GM19468 (cell line): Measurements from ENCODE around the gene PAK4.
"Not testable (repeated sequence)": the region's sequence is repeated elsewhere in the genome, so short reads cannot be mapped to it uniquely, and the experiment has no call there.

Source experiments
- ATAC-seq: cut with Tn5 transposase; IDR thresholded peaks from one replicate; pipeline ENCODE4 v1.9.1; 2021; ENCODE audit warnings: mild to moderate bottlenecking, moderate library complexity, moderate number of reproducible peaks; ENCODE audit not compliant: unreplicated experiment; ENCODE audit errors: extremely low read depth

The PAK4 gene

DNA sequence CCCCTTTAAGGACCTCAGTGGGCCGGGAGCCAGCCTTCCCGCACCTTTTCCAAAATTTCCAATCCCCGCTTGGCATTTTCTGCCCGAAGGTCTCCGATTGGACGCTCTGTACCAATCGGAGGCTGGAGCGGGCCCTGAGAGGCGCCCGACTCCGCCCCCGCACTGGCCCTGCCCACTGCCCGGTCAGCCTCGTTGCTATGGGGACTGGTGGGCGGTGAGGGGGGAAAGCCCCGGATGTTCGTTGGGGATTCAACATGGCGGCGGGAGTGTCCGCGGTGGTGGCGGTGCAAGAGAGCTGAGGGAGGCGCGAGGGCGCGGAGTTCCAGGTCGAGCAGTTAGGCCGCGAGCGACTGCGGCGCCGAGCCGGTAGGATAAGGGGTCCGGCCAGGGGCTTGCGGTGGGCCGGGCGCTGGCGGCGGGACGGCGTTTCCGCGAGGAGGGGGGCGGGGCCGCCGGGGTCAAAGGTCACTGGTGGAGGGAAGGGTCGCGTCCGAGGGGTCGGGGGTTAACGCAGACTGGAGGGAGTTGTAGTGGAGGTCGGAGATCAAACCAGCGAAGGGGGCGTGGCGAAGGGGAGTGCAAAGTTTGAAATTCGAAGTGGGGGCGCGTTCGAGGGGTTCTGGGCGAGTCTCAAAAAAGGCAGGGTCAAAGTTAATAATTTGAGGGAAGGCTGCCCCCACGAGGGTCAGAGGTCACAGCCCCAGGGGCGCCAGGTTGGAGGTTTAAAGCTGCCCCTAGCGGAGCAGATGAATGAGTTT is at the start of gene PAK4:
PAK4 (plus strand) TSS at position 233 of the 758 bp plus-strand sequence. CDS start 43,768 bp downstream, outside the sequence.
- peak; percentile 58 for ATAC-seq

DNA sequence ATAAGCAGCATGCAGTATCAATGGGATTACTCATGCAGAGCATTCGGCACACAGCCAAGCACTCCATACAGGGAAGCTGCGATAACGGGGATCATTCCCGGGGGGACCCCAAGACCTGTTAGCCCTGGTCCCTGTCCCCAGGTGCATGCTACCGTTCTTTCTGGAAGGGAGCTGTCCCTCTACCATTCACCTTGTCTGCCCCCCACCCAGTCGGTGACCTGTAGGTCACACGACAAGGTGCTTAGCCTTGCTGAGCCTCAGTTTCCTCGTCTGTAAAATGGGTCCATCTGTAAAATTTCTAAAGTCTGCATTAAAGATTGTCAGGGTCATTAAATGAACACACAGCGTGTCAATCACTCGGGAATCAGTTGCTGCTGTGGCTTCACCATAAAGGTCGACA is 48.3 kb upstream of the PAK4 start:
- no peak for ATAC-seq

DNA sequence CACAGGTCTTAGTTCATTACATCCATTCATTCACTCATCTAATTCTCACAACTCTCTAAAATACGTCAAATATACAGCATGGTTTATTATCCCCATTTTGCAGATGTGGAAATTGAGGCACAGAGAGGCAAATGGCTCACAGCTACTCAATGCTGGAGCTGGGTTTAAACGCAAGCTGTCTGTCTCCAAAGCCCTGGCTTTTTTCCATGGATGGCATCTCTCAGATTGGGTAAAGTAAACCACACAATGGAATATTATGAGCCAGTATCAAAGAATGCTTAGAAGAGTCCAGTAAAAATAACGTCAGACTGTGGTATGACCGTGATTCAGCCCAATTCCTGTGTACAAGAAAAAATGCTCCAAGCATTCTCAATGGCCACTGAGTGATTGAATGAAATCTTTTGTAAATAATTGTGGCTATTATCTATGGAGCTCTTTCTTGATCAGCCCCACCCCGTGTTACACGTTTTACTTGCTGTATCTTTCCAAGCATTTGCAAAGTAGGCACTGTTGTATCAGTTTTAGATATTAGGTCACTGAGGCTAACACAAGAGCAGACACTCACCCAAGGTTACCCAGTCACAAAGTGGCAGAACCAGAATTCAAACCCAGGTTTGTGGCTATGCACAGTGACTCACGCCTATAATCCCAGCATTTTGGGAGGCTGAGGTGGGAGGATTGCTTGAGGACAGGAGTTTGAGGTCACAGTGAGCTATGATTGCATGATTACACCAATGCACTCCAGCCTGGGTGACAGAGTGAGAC is 47.0 kb upstream of the PAK4 start:
- ATAC-seq = no peak

DNA sequence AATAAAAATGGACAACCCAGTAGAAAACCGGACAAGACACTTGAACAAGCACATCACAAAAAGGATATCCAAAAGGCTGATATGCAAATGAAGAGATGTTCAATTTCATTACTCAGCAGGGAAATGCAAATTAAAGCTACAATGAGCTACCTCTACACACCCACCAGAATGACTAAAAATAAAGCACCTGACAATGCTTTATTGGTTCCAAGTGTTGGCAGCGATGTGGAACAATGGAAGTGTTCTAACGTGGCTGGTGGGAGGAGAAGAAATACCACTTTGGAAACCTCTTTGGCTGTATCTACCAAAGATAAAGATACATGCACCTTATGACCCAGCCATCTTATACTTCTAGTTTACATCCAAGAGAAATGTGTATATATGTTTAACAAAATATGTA is 45.2 kb upstream of the PAK4 start:
- no peak for ATAC-seq

DNA sequence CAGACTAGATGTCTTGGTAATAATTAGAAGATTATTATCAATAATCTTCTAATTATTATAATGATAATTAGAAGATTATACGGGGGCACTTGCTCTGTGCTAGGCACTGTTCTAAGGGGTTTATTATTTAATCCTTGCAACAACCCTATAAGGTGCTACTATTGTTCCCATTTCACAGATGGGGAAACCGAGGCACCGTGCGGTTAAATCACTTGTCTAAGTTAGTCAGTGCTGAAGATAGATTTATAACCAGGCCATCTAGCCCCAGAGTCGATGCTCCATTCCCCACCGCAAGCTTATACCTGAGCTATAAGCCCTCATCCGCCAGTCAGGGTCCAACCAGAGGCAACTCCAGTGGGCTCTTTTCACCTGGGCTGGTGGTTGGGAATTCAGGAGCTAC is 43.4 kb upstream of the PAK4 start:
- no peak for ATAC-seq

DNA sequence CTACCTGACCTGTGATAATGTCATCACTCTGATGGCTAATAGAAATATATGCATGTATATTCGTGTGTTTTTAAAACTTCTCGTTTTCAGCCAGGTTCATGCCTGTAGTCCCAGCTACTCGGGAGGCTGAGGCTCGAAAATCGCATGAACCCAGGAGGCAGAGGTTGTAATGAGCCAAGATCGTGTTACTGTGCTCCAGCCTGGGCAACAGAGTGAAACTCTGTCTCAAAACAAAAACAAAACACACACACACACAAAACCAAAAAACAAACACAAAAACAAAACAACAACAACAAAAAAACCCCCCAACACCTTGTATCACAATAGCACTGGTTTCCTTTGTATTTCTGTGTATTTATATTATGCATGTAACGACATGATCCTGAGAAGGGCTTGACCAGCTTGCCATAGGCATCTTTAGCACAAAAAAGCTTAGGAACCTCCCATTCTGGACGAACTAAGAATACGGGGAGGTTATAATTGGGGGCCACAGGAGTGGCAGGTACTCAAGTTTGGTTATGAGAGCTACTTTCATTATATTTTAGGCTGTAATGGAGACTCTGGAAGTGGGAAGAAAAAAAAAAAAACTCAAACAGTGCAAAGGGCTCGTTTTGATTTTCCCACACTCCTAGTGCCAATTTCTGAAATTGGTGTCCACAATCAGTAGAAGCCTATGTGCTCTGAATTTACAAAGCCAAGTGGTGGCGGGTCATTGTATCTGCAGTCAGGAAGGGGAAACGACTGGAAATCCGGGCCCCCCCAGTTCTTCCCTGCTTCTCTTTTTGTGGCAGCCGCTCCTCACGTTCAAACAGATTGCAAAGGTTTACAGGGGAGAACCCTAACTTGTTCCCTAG is 42.6 kb upstream of the PAK4 start:
- no peak for ATAC-seq

DNA sequence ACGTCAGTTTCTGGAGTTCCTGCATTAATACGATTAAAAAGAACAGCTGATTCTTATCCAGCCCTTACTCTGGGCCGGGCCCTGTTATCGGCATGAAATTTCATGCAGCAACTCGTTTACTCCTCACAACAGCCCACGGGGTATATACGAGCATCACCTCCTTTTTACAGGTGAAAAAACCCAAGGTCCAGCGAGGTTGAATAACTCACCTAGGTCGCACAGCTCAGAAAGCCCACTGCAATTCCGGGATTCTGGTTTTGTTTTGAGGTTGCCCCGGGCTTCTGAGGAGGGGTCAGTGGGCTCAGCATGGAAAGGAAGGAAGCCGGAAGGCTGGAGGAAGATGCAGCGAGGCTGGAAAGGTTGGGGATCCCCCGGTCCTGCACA is 42.0 kb upstream of the PAK4 start:
- ATAC-seq = no peak

DNA sequence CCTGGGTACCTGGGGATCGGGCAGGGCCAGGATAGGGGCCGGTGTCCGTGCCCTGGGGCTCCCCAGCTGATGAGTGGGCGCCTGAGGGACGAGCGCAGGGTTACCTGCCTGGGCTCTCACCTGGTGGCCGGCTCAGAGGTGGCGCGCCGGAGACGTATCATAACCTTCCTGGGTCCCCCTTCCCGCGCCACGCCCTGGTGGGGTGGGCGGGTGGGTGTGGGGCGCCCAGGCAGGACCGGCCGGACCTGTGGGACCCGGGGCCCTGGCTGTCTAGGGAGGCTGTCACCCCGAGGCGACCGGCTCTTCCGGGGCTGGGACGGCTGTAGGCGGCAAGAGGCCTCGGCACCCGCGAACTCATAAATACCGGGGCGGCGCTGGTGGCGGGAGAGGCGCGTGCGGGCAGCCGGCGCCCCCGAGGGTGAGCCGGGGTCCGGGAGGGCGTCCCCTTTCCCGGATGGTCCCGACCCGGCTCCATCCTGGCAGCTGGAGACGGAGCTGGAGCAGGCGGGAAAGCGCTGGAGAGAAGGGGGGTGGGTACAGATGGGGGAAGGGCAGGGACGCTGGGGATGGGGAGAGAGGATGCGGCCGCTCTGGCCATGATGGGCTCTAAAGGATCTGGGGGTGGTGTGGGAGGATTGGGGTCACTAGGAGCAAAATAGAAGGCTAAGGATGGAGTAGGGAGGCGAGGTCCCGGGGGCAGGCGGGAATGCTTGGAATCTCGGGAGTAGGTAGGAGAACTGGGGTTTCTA is 41.4 kb upstream of the PAK4 start, which contains the start of gene ACP7:
ACP7 (plus strand) TSS at position 386 of the 749 bp plus-strand sequence. CDS start 902 bp downstream, outside the sequence.
- no peak for ATAC-seq

DNA sequence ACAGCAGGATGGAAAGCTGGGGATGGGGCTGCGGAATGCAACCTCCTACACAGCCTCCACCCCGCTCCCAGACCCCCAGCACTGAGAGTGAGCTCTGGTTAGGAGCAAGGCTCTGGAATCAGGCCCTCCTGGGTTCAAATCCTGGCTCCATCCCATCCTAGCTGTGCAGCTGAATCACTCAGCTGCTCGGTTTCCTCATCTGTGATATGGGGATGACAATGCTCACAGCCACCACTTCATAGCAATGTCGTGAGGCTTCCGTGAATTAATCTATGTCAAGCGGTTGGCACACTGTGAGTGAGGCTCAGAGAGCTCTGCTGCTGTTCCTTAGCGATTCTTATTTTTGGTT is 40.9 kb upstream of the PAK4 start:
- ATAC-seq = no peak

DNA sequence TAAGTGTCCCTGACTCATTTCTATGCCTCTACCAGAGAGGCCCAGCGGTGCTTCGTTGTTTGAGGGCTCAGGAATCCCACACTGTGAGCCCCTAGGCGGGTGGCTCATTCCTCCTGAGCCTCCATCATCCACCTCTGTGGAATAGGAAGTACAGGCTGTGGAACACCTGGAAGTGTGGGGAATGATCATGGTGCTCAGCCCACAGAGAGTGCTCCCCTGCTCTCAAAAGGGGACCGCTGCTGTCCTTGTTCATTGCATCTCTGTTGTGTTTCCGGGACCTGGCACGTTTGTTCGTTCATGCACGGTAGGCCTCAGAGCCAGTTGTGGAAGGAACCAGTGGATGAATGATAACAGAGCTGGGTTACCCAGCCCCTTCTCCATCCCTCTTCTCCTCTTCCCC is 40.2 kb upstream of the PAK4 start:
- ATAC-seq = no peak

DNA sequence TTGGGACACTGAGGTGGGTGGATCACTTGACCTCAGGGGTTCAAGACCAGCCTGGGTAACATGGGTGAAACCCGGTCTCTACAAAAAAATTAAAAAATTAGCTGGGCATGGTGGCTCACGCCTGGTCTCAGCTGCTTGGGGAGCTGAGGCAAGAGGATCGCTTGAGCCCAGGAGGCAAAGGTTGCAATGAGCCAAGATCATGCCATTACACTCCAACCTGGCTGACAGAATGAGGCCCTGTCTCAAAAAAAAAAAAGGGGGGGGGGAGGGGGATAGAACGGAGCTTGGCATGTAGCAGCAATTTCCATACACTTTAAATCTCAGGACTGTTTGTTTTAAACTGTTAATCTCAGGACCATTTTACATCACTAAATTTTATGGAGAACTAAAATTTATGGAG is 39.2 kb upstream of the PAK4 start:
- ATAC-seq = no peak

DNA sequence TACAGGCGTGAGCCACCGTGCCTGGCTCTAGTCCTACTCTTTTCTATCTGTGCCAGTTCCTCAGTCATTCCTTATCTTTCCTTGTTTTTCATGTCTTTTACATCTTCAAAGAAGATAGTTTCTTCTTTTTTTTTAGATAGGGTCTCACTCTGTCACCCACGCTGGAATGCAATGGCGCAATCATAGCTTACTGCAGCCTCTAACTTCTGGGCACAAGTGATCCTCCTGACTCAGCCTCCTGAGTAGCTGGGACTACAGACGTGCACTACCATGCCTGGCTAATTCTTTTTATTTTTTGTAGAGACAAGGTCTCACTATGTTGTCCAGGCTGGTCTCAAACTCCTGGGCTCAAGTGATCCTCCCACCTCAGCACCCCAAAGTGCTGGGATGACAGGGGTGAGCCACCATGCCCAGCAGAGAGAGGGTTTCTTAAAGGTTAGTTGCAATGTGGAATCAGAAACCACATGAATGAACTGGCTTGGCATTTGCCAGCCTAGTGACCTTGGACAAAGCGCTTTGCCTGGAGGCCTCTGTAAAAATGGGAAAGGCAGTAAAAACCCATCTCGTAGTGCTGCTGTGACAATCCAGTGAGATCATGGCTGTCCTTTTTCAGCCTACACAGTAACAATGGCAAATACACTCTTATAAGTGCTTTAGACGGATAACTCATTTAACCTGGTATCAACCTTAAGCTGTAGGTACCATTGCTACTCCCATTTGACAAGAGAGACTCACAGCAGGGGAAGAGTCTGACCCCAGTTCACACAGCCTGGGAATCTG is 37.5 kb upstream of the PAK4 start:
- no peak for ATAC-seq

DNA sequence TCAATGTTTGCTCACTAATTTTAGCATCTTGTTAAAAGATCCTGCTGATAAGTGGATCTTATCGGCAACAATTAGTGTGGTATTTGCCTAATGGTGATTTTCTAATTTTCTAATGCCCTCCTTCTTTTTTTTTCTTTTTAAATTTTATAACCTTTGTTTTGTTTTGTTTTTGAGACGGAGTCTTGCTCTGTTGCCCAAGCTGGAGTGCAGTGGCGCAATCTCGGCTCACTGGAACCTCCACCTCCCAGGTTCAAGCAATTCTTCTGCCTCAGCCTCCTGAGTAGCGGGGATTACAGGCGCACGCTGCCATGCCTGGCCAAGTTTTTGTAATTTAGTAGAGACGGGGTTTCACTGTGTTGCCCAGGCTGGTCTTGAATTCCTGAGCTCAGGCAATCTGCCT is 35.6 kb upstream of the PAK4 start:
- ATAC-seq = not testable (repeated sequence)

DNA sequence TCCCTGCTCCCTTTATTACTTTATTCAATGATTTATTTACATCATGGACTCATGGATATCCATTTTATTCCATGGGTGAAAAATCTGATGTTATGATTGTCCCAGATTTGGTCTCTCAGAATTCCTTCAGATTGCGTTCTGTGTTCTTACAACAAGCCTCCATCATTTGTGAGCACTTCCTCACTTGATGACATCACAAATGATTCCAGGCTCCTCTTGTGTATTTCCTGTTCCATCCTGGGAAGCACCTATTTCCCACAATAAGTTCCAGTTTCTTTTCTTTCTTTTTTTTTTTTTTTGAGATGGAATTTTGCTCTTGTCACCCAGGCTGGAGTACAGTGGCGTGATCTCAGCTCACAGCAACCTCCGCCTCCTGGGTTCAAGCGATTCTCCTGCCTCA is 34.7 kb upstream of the PAK4 start:
- ATAC-seq = no peak

DNA sequence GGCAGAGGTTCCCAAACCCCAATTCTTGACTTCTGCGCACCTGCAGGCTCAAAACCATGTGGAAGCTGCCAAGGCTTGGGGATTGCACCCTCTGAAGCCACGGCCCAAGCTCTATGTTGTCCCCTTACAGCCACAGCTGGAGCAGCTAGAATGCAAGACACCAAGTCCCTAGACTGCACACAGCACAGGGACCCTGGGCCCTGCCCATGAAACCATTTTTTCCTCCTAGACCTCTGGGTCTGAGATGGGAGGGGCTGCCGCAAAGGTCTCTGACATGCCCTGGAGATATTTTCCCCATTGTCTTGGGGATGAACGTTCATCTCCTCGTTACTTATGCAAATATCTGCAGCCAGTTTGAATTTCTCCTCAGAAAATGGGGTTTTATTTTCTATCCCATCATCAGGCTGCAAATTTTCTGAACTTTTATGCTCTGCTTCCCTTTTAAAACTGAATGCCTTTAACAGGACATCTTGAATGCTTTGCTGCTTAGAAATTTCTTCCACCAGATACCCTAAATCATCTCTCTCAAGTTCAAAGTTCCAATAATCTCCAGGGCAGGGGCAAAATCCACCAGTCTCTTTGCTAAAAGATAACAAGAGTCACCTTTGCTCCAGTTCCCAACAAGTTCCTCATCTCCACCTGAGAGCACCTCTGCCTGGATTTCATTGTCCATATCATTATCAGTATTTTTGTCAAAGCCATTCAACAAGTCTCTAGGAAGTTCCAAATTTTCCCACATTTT is 29.6 kb upstream of the PAK4 start:
- ATAC-seq = not testable (repeated sequence)

DNA sequence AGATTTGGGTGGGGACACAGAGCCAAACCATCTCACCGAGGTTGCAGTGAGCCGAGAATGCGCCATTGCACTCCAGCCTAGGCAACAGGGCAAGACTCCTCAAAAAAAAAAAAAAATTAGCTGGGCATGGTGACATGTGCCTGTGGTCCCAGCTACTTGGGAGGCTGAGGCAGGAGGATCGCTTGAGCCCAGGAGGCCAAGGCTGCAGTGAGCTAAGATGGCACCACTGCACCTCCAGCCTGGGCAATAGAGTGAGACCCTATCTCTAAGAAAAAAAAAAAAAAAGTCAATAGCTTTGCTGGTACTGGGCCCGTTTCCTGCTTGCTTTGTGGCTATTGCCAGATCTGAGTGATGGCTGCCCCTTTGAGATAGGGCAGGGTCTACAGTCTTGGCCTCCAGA is 28.3 kb upstream of the PAK4 start:
- no peak for ATAC-seq

DNA sequence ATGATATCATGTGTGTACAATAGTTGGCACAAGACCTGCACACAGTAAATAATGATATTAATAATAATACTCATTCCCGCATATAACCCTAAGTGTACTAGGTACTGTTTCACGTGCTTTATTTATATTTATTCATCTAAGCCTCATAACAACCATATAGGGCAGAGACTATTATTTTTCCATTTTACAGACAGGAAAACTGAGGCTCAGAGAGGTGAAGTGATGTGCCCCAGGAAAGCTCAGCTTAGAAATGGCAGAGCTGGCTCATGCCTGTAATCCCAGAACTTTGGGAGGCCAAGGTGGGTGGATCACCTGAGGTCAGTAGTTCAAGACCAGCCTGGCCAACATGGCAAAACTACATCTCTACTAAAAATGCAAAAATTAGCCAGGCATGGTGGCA is 27.9 kb upstream of the PAK4 start:
- no peak for ATAC-seq

DNA sequence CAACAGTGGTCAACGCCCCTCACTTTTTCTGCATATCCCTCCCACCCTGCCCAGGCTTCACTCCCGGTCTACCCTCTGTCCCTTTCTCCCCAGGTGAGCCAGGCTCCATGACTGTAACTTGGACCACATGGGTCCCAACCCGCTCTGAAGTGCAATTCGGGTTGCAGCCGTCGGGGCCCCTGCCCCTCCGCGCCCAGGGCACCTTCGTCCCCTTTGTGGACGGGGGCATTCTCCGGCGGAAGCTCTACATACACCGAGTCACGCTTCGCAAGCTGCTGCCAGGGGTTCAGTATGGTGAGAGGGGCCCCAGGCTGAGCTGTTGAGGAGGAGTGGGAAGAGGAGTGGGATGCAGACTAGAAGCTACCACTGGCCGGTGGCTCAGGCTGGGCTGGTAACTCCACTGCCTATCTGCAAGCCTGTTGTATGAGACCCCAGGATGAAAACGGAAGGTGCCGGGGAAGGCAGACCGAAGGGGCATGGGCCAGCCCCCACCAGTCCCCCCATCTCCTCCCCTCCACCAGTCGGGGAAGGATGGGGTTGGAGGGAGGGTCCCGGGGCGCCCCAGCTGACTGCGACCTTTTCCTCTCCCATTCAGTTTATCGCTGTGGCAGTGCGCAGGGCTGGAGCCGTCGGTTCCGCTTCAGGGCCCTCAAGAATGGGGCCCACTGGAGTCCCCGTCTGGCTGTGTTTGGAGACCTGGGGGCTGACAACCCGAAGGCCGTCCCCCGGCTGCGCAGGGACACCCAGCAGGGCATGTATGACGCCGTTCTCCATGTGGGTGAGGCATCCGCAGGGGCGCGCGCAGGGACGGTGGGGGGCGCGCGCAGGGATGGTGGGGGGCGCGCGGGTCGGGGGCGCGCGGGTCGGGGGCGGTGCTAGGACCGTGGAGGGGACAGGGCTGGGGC is 27.0 kb upstream of the PAK4 start:
- ATAC-seq = no peak
